ENCODE results near the gene MICU1.

The MICU1 gene

DNA sequence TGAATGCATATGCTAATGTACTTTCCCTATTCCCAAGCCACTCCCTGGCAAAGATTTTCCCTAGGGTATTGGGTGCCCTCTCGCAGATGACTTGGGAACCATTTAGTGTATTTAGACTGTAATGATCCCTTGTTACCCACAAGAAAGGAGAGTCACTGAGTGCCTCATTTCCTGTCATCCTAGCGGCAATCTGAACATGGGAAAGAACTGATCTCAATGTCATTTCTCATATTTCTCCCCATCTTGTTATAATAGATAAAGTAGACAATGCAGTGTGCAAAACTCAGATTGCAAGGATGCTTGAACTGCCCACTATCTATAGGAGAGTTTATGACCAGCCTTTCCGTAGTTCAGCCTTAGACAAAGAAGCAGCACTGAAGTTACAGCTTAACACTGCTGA, 123.3 kb downstream of the MICU1 start:
- no peak for DNase-seq (ENCODE audit: low read depth)
- no peak for TF ChIP-seq CTCF (IDR thresholded peaks at IDR 0.05; ENCODE audit: insufficient read depth, low read depth, low read length, missing control alignments)
- H3K4me3 ChIP-seq (ENCODE audit: low read depth, low read length): no peak overlapping the region

DNA sequence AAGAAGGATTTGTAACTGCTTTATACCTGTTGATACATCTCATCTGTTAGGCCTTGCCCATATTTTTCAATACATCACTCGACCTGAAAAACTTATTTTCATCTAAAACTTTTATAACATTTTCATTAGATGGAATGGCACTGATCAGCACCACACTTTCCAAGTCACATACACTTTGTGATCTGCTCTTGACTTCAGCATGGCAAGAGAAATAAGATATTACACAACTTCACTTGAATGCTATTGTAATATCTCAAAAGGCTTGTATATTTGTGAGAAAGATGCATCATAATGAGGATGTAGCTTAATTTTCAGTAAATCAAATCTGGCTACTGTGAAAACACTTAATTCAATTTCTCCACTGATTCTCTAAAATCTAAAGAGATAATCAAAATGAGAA, 126.2 kb downstream of the MICU1 start:
- H3K4me3 ChIP-seq (ENCODE audit: low read depth, low read length): no peak overlapping the region
- no peak for TF ChIP-seq CTCF (IDR thresholded peaks at IDR 0.05; ENCODE audit: insufficient read depth, low read depth, low read length, missing control alignments)
- DNase-seq (ENCODE audit: low read depth): no peak

DNA sequence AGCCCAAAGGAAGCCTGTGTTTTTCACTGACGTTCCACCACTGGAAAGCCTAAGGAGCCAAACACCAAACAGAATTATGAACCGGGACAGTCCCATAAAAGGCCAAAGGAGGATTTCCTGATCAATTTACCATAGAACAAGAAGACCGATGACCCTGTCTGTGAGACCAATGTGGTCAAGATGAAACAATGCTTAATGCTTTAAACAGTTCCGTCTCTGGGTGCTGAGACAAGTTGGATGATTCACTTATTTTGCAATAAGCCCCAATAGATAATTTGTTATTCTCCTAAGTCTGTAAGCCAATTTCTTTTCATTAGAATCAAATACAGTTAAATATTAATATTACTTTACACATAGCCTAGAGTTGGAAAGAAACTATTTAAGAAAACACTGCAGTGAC, 134.9 kb downstream of the MICU1 start:
- TF ChIP-seq CTCF (IDR thresholded peaks at IDR 0.05; ENCODE audit: insufficient read depth, low read depth, low read length, missing control alignments): no peak
- no peak for DNase-seq (ENCODE audit: low read depth)
- no peak overlapping the region for H3K4me3 ChIP-seq (ENCODE audit: low read depth, low read length)

GRCh38 chr10:72487521-72487920, 138.4 kb downstream of the MICU1 start:
- no peak for TF ChIP-seq CTCF (IDR thresholded peaks at IDR 0.05; ENCODE audit: insufficient read depth, low read depth, low read length, missing control alignments)
- DNase-seq (ENCODE audit: low read depth): no peak
- H3K4me3 ChIP-seq (ENCODE audit: low read depth, low read length): no peak overlapping the region

DNA sequence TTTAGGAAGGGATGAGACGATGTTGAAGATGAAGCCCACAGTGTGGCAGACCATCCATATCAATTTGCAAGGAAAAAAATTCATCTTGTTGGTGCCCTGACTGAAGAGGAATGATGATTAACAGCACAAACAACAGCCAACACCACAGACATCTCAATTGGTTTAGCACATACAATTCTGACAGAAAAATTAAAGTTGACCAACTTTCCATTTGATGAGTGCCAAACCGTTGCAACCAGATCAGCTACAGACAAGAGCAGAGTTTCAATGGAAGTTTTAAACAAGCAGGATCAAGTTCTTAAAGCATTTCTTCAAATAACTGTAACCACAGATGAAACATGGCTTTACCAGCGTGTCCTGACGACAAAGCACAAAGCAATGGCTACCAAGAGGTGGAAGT, 138.8 kb downstream of the MICU1 start:
- no peak for DNase-seq (ENCODE audit: low read depth)
- no peak for TF ChIP-seq CTCF (IDR thresholded peaks at IDR 0.05; ENCODE audit: insufficient read depth, low read depth, low read length, missing control alignments)
- H3K4me3 ChIP-seq (ENCODE audit: low read depth, low read length): no peak overlapping the region

GRCh38 chr10:72485701-72486100, 140.2 kb downstream of the MICU1 start:
- no peak overlapping the region for H3K4me3 ChIP-seq (ENCODE audit: low read depth, low read length)
- DNase-seq (ENCODE audit: low read depth): no peak
- TF ChIP-seq CTCF (IDR thresholded peaks at IDR 0.05; ENCODE audit: insufficient read depth, low read depth, low read length, missing control alignments): no peak

GRCh38 chr10:72484521-72484920, 141.4 kb downstream of the MICU1 start:
- H3K4me3 ChIP-seq (ENCODE audit: low read depth, low read length): no peak overlapping the region
- TF ChIP-seq CTCF (IDR thresholded peaks at IDR 0.05; ENCODE audit: insufficient read depth, low read depth, low read length, missing control alignments): no peak
- DNase-seq (ENCODE audit: low read depth): no peak
